ENCODE results near the gene ZNF14.

DNA sequence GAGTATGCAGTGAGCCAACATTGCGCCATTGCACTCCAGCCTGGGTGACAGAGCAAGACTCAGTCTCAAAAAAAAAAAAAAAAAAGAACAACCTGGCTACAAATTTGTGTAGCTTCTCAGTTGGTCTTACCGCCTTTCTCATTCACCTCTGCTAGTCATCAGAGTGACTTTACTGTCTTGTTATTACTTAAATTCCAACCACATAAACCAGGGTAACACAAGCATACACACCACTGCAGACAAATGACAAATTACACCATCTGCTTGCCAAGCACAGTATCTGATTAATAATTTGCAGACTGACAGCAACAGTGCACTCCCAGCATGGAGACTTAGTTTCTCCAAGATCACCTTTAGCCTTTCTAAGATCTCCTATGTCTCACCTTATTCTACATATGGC, 11.0 kb downstream of the ZNF14 start:
- TF ChIP-seq SPI1 (IDR thresholded peaks at IDR 0.05; ENCODE audit: borderline replicate concordance, low read depth, low read length) (no peak), ILK (tag; IDR thresholded peaks at IDR 0.05; ENCODE audit: borderline replicate concordance, low read depth) (no peak), POLR2H (tag; IDR thresholded peaks at IDR 0.05; ENCODE audit: low read depth) (no peak), POLR2A (conservative IDR thresholded peaks at IDR 0.05) (no peak)
- TF ChIP-seq, protein P1, sequence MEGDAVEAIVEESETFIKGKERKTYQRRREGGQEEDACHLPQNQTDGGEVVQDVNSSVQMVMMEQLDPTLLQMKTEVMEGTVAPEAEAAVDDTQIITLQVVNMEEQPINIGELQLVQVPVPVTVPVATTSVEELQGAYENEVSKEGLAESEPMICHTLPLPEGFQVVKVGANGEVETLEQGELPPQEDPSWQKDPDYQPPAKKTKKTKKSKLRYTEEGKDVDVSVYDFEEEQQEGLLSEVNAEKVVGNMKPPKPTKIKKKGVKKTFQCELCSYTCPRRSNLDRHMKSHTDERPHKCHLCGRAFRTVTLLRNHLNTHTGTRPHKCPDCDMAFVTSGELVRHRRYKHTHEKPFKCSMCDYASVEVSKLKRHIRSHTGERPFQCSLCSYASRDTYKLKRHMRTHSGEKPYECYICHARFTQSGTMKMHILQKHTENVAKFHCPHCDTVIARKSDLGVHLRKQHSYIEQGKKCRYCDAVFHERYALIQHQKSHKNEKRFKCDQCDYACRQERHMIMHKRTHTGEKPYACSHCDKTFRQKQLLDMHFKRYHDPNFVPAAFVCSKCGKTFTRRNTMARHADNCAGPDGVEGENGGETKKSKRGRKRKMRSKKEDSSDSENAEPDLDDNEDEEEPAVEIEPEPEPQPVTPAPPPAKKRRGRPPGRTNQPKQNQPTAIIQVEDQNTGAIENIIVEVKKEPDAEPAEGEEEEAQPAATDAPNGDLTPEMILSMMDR (IDR thresholded peaks at IDR 0.05 in 2 of 3, conservative IDR thresholded peaks at IDR 0.05 in 1 of 3; ENCODE audit: insufficient read depth in 2 of 3, low read depth in 1 of 3, low read length in 3 of 3): no peak
- TF ChIP-seq, protein P2, sequence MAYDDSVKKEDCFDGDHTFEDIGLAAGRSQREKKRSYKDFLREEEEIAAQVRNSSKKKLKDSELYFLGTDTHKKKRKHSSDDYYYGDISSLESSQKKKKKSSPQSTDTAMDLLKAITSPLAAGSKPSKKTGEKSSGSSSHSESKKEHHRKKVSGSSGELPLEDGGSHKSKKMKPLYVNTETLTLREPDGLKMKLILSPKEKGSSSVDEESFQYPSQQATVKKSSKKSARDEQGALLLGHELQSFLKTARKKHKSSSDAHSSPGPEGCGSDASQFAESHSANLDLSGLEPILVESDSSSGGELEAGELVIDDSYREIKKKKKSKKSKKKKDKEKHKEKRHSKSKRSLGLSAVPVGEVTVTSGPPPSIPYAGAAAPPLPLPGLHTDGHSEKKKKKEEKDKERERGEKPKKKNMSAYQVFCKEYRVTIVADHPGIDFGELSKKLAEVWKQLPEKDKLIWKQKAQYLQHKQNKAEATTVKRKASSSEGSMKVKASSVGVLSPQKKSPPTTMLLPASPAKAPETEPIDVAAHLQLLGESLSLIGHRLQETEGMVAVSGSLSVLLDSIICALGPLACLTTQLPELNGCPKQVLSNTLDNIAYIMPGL (CRISPR knock-in tag; IDR thresholded peaks at IDR 0.05): no peak
- TF ChIP-seq, protein P3, sequence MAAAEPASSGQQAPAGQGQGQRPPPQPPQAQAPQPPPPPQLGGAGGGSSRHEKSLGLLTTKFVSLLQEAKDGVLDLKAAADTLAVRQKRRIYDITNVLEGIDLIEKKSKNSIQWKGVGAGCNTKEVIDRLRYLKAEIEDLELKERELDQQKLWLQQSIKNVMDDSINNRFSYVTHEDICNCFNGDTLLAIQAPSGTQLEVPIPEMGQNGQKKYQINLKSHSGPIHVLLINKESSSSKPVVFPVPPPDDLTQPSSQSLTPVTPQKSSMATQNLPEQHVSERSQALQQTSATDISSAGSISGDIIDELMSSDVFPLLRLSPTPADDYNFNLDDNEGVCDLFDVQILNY (CRISPR knock-in tag; IDR thresholded peaks at IDR 0.05): no peak

Measured in K562 (cell line).